Esophagus muscularis mucosa (tissue), 4 donors: ENCODE measurements around the gene GALNT13.

ENCODE experiments used
- EP300 ChIP-seq: sonication (generic); formaldehyde crosslinking; IDR thresholded peaks from one replicate; pipeline ENCODE4 v1.6.1; 2017; ENCODE audit warnings: antibody characterized with exemption
- POLR2A ChIP-seq: fragments of 450-650 bp; IDR thresholded peaks from one replicate; pipeline ENCODE4 v1.6.1; 2017; ENCODE audit warnings: antibody characterized with exemption, moderate library complexity, mild to moderate bottlenecking, low read depth
- POLR2AphosphoS5 ChIP-seq, 2 donors: sonication (generic); formaldehyde crosslinking; IDR thresholded peaks; one replicate each; pipeline ENCODE4 v1.6.1; 2017; ENCODE audit warnings: antibody characterized with exemption in 2 of 2
- TF ChIP-seq, protein P1 (sequence below), 3 experiments: fragments of 200-600 bp in 2 of 3; fragments of 450-650 bp in 1 of 3; sonication (generic) in 2 of 3; IDR thresholded peaks; one replicate each; pipeline ENCODE4 v1.5.1; 2017 to 2019; ENCODE audit warnings: antibody characterized with exemption in 3 of 3, mild to moderate bottlenecking in 2 of 3, moderate library complexity in 1 of 3

DNA sequence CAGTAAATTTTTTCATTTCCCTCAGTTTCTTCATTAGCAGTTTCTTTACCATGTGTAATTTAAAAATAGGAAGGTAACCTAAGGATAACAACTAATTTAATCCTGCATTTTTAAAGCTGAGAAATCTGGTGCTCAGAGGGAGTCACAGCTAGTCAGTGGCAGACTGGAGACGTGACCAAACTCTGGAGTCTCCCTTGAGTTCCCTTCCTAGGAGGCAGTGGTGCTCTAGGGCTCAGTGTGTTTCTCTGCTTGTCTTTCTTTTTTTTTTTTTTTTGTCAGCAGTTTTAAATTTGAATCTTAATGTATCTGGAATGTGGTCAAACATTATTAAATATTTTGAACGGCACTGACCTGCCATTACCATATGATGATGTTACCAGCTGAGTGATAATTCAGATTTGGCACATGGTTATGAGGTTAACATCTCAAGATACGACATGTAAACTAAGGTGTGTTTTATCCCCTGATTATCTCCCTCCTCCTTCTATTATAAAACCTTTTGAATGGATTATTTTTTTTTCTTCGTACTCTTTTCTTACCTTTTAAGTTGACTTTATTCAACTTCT lies 226.2 kb downstream of the GALNT13 start:
- TF ChIP-seq, protein P1, sequence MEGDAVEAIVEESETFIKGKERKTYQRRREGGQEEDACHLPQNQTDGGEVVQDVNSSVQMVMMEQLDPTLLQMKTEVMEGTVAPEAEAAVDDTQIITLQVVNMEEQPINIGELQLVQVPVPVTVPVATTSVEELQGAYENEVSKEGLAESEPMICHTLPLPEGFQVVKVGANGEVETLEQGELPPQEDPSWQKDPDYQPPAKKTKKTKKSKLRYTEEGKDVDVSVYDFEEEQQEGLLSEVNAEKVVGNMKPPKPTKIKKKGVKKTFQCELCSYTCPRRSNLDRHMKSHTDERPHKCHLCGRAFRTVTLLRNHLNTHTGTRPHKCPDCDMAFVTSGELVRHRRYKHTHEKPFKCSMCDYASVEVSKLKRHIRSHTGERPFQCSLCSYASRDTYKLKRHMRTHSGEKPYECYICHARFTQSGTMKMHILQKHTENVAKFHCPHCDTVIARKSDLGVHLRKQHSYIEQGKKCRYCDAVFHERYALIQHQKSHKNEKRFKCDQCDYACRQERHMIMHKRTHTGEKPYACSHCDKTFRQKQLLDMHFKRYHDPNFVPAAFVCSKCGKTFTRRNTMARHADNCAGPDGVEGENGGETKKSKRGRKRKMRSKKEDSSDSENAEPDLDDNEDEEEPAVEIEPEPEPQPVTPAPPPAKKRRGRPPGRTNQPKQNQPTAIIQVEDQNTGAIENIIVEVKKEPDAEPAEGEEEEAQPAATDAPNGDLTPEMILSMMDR (IDR thresholded peaks at IDR 0.05): no peak
- TF ChIP-seq POLR2A: no peak
- TF ChIP-seq EP300: no peak
- no peak for TF ChIP-seq POLR2AphosphoS5 (IDR thresholded peaks at IDR 0.05)
